Measurements from ENCODE around the gene LRRC63. TPM values are rescaled to one million over a fixed set of nuclear protein-coding genes. Genes with fewer than 3 reads are reported as not detected.

Gene LRRC63
- total RNA-seq, 1 donor from 2014 or later: not detected

DNA sequence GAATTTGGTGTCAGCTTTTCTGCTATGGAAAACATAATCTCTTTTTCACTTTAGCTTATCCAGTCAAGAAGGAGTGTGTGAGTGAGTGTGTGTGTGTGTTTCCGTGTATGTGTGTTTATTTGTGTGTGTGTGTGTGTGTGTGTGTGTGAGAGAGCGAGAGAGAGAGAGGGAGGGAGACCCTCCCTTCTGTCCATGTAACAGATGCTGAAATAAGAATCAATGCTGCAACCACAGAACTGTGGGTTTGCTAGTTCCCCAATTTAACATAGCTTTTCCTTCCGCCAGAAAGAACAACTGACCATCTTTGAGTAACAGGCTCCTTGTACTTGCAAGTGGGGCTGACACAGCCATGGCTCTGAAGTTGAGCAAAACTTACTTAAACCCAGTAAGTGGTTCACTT is 35.0 kb upstream of the LRRC63 start:
- no peak for DNase-seq (ENCODE audit: low spot score)
- no peak overlapping the region for H3K4me3 Mint-ChIP-seq (ENCODE audit: unreplicated experiment)
- TF ChIP-seq, protein P1, sequence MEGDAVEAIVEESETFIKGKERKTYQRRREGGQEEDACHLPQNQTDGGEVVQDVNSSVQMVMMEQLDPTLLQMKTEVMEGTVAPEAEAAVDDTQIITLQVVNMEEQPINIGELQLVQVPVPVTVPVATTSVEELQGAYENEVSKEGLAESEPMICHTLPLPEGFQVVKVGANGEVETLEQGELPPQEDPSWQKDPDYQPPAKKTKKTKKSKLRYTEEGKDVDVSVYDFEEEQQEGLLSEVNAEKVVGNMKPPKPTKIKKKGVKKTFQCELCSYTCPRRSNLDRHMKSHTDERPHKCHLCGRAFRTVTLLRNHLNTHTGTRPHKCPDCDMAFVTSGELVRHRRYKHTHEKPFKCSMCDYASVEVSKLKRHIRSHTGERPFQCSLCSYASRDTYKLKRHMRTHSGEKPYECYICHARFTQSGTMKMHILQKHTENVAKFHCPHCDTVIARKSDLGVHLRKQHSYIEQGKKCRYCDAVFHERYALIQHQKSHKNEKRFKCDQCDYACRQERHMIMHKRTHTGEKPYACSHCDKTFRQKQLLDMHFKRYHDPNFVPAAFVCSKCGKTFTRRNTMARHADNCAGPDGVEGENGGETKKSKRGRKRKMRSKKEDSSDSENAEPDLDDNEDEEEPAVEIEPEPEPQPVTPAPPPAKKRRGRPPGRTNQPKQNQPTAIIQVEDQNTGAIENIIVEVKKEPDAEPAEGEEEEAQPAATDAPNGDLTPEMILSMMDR (IDR thresholded peaks at IDR 0.05; ENCODE audit: unreplicated experiment): no peak
- H3K9me3 Mint-ChIP-seq (ENCODE audit: unreplicated experiment): no peaks in the 10 kb centered on the region
- H3K4me1 Mint-ChIP-seq (ENCODE audit: unreplicated experiment): peaks cover 33% of the 10 kb centered on the region
- H3K36me3 Mint-ChIP-seq (ENCODE audit: low read depth, unreplicated experiment): no peaks in the 10 kb centered on the region
- H3K27ac Mint-ChIP-seq (ENCODE audit: unreplicated experiment): no peak overlapping the region
- H3K27me3 Mint-ChIP-seq (ENCODE audit: unreplicated experiment): peaks cover 1% of the 10 kb centered on the region

GRCh38 chr13:46178143-46178542 is 33.6 kb upstream of the LRRC63 start:
- Mint-ChIP-seq H3K4me1 (ENCODE audit: unreplicated experiment) (peaks cover 25% of the 10 kb centered on the region), H3K4me3 (ENCODE audit: unreplicated experiment) (no peak overlapping the region), H3K9me3 (ENCODE audit: unreplicated experiment) (no peaks in the 10 kb centered on the region), H3K27me3 (ENCODE audit: unreplicated experiment) (peaks cover 1% of the 10 kb centered on the region), H3K36me3 (ENCODE audit: low read depth, unreplicated experiment) (no peaks in the 10 kb centered on the region), H3K27ac (ENCODE audit: unreplicated experiment) (no peak overlapping the region)
- TF ChIP-seq, protein P1 (IDR thresholded peaks at IDR 0.05; ENCODE audit: unreplicated experiment): no peak
- no peak for DNase-seq (ENCODE audit: low spot score)

DNA sequence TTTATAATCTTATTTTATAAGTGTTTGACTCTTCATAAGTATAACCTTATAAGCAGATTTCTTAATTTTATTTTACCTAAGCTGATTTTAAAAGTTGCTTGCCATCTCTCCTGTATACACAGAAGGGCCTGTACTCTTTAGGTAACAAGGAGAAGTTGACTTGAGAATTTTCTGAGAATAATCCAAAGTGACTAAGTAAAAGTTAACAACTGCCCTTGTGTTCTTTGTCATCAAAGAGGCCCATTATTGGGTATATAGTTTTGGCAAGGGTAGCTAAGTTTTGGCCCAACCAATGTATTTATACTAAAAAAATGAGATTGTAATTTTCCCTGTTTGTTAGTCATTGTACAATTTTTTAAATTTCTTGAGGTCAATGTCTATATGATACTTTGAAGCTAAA is 32.9 kb upstream of the LRRC63 start:
- no peak for DNase-seq (ENCODE audit: low spot score)
- H3K4me1 Mint-ChIP-seq (ENCODE audit: unreplicated experiment): peaks cover 19% of the 10 kb centered on the region
- H3K36me3 Mint-ChIP-seq (ENCODE audit: low read depth, unreplicated experiment): no peaks in the 10 kb centered on the region
- TF ChIP-seq, protein P1 (IDR thresholded peaks at IDR 0.05; ENCODE audit: unreplicated experiment): no peak
- H3K27ac Mint-ChIP-seq (ENCODE audit: unreplicated experiment): no peak overlapping the region
- peaks cover 1% of the 10 kb centered on the region for H3K27me3 Mint-ChIP-seq (ENCODE audit: unreplicated experiment)
- no peaks in the 10 kb centered on the region for H3K9me3 Mint-ChIP-seq (ENCODE audit: unreplicated experiment)
- H3K4me3 Mint-ChIP-seq (ENCODE audit: unreplicated experiment): no peak overlapping the region

- no peak for DNase-seq (ENCODE audit: low spot score)
- Mint-ChIP-seq H3K27me3 (ENCODE audit: unreplicated experiment) (peaks cover 1% of the 10 kb centered on the region), H3K36me3 (ENCODE audit: low read depth, unreplicated experiment) (no peaks in the 10 kb centered on the region), H3K4me3 (ENCODE audit: unreplicated experiment) (no peak overlapping the region), H3K27ac (ENCODE audit: unreplicated experiment) (no peak overlapping the region), H3K4me1 (ENCODE audit: unreplicated experiment) (peaks cover 21% of the 10 kb centered on the region), H3K9me3 (ENCODE audit: unreplicated experiment) (no peaks in the 10 kb centered on the region)
- TF ChIP-seq, protein P1 (IDR thresholded peaks at IDR 0.05; ENCODE audit: unreplicated experiment): no peak
Measured at GRCh38 chr13:46179491-46179908, 32.2 kb upstream of the LRRC63 start.

GRCh38 chr13:46179969-46180763 is 31.6 kb upstream of the LRRC63 start:
- Mint-ChIP-seq H3K36me3 (ENCODE audit: low read depth, unreplicated experiment) (no peaks in the 10 kb centered on the region), H3K4me1 (ENCODE audit: unreplicated experiment) (peaks cover 26% of the 10 kb centered on the region), H3K9me3 (ENCODE audit: unreplicated experiment) (no peaks in the 10 kb centered on the region), H3K4me3 (ENCODE audit: unreplicated experiment) (no peak overlapping the region), H3K27me3 (ENCODE audit: unreplicated experiment) (peaks cover 3% of the 10 kb centered on the region), H3K27ac (ENCODE audit: unreplicated experiment) (no peak overlapping the region)
- no peak for DNase-seq (ENCODE audit: low spot score)
- TF ChIP-seq, protein P1 (IDR thresholded peaks at IDR 0.05; ENCODE audit: unreplicated experiment): no peak
